HG03521 (cell line): ENCODE data around the gene SH3PXD2A.

Experiments
- ATAC-seq: cut with Tn5 transposase; IDR thresholded peaks from one replicate; pipeline ENCODE4 v1.9.1; 2021; ENCODE audit warnings: mild to moderate bottlenecking, moderate library complexity; ENCODE audit not compliant: unreplicated experiment

SH3PXD2A gene

DNA sequence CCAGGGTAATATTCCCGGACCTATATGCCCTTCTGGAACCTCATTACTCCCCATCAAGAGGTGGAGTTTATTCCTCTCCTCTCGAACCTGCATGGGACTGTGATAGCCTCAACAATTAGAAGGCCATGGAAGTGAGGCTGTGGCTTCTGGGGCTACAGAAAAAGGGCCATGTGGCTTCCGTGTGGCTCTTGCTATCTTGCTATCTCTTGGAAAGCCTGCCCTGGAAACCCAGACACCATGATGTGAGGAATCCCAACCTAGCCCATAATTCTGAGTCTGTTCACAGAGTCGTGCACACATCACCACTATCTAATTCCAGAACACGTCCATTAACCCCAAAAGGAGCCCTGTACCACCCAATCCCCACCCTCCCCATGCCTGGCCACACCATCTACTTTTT is 20.8 kb upstream of the SH3PXD2A start:
- no peak for ATAC-seq

DNA sequence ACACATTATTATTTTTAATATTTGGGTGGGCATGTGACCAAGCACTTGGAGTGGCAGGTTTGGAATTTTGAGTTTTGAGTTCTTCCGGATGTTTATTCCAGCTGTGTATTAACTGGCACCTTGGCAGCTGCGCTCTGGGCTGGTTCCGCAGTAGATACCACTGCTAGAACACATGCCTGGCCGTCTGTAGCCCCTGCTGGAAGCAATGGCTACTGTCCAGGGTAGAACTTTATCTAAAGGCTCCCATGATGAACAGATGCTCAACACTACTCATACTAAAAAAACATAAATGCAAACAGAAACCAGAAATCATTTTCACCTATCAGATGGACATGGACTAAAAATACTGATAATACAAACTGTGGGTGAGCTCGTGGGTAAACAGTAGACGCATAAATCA is 19.4 kb upstream of the SH3PXD2A start:
- ATAC-seq = no peak

DNA sequence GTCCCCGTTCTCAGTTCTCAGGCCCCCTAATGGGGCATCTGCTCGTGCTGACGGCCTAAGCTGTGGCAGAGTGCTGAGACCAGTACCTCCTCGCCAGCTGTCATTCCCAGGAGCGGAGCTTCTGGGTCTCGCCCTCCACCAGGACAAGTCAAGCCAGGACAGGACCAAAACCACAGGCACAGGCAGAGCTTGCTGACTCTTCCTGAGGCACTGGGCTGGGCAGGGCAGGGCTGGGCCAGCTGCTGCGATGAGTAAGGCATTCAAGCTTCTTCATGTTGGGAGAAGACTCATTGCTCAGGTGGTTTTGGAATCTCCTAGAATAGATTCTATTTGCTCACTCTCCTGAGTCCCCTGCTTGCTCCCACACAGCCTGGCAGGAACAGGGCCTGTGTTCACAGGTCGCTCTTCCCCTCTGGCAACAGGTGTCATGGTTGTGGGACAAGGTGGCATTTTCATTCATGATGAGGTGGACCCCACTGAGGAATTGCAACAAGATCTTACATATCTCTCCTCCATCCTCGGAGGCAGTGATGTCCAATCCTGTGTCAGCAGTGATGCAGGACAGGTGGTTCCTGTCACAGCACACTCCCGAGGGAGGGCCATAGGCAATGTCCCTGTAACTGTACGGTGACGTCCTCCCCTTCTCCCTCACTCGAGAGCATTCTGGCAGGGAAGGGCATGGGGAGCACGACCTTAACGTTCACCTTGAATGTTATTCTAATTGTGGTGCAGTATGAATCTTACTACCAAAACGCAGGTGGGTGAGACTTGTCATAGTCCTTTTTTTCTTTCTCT is 17.0 kb upstream of the SH3PXD2A start:
- ATAC-seq = no peak

DNA sequence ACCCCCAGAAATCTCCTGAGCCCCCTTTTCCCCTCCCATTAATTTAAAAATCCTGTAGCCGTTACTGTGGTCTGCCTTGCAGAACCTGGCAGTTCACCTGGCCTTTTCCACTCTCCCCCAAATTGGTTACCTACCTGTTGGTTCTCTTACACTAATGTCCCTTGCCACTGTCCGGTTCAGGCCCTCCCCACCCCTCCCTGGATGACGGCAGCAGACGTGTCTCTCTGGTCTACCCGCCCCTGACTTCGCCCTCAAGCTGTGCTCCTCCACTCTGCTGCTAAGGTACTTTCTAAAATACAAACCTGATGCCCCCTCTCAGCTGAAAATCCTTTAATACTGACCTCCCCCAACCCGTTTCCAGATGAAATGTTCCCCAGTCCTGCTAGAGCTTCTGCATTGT is 15.6 kb upstream of the SH3PXD2A start:
- no peak for ATAC-seq

DNA sequence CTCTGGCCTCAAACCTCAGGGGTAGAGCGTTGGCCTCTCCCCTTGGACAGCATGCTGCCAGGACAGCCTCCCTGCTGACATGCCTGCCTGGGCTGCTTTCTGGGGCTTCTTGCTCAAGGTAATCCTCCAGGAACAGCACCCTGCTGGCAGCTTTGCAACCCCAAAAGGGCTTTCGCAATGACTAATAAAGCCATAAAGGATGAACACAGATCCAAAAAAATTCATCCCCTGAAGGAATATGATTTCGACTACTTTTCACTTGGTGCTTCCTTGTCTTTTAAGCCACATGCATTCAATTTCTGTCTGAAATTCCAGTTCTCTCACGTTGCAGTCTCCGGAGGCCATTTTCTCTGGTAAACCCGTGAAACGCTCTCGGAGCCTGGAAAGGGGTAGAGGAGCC is 15.1 kb upstream of the SH3PXD2A start:
- no peak for ATAC-seq

DNA sequence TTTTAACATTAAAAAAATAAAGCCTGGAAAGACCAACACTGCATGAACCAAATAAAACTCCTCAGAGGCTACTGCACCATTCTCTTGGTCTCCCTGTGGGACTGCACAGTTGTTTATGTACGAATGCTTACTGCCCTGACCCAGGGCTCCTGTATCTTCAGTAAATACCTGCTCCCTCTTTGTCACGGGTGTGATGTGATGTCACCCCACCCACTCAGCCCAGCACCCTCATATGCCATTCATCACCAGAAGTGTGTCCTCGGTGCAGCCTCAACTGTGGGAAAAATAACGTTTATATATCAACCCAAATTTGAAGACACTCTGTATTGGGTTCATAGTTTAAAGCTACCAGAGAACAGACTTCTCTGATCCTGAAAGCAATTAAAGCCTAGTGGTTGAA is 14.0 kb upstream of the SH3PXD2A start:
- no peak for ATAC-seq

DNA sequence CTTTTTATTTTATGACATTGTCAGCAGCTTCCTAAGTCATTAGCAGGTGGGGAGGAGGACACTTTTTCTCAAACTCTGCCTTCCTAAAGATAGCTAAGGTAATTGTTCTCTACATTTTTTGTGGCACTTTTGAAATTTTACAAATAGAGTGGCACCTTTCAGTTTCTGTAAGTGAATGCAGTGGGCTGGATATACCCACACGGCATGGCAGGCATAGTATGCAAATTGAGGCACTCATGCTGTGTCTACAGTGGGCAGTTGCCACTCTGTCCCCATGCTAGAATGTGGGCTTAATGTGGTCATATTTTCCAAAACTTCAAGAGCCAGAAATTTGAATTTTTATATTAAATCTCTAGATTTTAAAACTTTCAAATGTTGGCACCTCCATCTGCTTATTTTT is 12.8 kb upstream of the SH3PXD2A start:
- ATAC-seq = no peak

DNA sequence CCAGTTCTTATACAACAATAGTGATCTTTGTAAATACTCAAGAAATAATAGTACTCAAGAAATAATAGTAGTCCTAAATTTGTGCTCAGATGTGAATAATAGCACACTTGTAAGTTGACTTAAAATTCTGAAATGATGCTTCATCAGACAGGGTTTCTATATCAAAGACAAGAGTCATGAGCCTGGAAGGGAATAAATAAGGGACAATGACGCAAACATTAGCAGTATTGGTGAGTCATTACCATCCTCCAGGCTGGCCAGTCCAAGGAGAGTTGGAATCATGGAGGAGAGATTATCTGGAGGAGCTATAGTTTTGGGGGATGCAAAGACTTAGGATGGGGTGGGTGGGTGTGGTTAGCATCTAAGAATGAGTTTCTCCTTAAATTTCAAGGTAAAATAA is 6.1 kb upstream of the SH3PXD2A start:
- ATAC-seq = no peak

DNA sequence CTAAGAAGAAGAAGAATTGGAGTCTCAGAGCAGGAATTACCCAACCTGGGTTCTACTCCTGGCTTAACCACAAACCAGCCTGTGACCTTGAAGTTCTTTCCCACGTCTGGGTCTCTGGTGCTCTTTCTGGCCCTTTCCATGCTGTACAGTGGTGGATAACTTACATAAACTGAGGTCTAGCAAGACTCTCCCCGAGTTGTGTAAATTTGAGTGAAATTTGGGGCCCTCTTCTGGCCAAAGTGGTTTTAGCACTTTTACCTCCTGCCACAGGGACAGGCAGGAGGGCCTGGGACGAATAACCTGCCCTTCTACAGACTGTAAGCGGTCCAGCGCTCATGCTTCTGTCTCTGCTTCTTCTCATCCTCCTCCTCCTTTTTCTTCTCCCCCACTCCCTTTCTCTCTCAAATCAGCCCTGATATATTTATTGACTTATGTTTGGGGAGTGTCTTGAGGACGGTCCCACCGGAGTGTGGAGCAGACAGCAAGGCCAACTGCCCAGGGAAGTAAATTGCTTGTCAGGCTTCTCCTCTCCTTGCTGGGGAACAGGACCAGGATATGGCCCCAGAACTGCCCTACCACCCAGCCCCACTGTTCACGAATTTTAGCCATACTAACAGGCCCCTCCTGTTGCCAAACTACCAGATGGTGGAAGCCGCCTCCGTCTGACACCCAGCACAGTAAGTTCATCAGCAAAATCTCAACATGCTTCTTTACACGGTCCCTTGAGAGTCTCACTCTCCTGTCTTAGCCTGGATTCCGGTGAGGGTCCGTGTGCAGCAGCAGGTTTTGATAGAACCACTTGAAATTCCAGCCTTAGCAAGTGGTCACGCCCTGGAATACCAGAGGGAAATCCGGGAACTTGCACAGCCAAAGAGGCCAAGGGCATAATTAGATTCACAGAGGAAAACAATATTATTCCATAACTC is 4.0 kb upstream of the SH3PXD2A start:
- ATAC-seq = peak; percentile 45

DNA sequence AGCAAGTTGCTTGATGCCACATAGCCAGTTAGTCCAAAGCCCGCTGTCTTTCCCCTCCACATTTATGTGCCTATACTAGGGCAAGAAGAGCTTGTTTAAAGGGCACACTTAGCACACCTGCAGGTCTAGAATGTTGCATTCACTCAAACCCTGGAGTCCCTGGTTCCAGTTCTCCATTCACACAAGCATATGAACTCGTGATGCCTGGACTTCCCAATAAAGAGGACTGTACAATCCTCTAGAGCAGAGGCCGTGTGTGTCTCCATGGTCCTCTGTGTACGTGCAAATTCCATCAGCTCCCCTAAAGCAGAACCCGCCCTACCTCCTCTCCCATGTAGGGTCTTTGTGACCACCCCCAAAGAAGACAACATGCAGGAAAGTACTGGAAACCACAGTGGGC is 3.0 kb upstream of the SH3PXD2A start:
- no peak for ATAC-seq

DNA sequence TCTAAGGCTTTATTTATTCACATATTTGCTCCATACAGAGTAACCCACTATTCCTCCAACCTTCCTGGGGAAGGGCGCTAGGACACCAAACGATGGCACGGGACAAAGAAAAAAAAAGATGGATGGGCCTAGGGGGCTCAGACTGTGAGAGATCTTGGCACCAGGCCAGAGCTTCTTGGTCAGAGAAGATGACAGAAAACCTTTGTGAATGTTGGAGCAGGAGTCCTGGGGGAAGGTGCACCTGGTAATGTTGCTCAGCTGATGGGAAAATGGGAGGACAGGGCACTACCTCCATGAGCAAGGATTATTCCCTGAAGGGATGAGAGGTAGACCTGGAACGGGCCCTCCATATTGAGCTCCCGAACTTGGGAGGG is 1.4 kb upstream of the SH3PXD2A start:
- ATAC-seq = no peak

DNA sequence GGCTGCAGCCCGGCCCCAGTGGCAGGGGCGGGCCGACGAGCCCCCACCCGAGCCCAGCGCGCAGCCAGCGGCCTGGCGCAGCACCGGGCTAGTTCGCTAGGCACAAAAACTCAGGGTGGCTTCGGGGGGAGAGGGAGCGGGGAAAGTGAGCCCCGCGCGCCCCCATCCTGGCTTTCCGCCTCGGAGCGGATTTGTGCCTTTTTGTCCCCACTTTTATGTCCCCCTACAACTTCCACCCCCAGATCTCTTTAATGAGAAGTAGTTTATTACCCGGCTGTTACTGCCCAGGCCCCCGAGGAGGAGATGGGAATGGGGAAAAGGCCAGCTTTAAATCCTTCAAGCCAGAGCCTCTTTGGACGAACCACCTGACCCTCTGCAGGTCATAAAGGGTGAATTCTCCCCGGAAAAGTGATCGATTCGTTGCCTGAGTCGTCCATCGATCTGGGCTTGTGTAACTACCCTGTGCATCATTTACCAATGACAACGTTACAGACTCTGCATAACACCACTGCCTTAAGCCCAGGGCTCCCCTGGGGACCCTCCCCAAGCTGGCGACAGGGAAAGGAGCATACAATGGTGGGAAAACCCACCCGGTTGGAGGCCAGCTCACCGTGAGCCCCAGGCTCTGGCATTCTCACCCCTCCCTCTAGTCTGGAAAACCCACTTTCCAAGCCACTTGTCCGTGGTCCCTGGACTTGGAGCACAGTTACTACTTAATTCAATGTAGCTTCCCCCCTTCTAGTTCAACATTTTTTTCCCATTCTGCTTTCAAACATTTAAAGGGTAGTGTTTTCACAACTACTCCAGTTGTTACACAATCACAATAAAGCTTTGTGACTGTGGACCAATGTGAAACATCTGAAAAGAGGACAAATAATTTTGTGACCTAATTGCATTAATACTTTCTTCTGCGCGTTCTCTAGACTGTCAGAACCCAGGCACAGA is 748 bp upstream of the SH3PXD2A start:
- ATAC-seq = no peak

DNA sequence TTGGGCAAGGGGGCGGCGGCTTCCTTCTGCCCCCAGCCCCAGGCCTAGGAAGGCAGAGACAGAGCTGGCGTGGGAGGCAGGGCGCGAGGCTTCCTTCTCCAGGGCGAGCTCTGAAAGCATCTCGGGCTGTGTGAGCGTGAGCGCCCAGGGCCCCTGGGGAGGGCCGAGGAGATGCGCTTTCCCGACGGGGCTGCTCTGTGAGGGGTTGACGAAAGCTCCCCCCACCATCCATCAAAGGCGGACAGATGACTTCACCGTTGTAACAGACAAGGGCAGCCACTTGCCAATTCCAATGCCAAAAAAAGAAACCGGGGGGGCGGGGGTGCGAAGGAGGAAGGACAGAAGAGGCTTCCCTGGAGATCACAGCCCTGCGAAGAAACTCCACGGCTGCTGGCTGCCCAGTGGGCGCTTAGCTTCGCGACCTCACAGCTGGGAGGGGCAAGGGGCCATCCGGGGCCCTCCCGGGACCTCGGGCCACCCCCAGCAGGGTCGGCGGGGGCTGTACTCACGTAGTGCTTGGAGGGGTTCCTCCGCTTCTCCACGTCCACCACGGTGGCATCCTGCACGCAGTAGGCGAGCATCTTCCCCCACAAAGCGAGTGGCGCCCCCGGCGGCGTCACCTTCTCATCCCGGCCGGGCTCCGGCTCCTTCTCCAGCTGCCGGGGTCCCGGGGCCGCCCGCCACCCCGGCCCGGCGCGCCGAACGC is 537 bp downstream of the SH3PXD2A start:
- no peak for ATAC-seq

DNA sequence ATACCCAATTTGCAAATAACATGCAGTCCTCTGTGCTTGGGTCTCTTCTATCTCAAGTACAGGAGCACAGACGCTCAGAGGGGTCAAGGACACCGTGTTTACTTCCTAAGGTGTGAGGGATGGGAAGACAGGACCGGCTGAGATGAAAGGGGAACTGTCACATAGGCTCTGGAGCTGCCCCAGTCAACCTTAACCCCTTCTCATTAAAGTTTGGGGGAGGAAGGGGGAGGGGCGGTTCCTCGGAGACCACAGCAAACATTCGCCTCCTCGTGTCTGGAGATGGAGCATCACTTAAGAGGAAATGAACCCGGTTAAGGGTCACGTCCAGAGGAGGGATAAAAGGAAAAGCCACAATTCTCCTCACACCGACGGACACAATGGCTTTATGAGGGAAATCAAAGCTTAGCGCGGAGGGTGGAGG is 1.1 kb downstream of the SH3PXD2A start:
- no peak for ATAC-seq

DNA sequence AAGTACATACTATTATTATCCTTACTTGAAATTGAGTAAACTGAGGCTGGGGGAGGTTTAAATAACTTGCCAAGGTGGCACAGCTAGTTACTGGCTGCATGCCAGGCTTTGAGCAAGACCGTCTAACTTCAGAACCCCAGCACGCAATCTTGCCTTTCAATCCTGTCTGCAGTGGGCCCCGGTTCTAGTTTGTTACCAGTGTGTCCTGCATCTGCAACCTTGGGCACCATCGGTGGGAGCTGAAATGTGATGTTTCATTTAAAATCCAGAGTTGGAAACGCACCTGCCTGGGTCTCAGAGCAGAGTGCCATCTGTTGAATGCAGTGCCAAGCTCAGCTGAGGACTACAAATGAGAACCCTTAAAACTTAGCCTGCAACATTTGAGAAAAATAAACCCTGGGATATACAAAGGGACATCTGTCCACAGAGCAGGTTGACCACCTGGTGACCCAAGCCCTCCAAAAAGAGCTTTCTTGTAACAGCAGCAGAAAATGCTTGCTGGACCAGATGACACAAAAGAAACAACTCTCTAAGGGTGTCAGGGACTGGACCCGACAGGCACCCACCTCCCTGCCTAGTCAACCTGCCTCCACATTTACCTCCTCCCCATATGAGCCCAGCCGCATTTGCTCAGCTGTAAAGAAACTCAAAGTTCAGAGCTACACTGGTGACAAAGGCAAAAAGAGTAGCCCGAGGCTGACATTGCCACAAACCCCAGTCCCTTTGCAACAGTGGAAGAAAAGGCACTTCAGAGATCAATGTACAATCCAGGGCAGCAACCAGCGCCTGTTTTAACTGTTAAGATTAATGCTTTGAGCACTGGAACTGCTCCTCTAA is 1.7 kb downstream of the SH3PXD2A start:
- no peak for ATAC-seq

DNA sequence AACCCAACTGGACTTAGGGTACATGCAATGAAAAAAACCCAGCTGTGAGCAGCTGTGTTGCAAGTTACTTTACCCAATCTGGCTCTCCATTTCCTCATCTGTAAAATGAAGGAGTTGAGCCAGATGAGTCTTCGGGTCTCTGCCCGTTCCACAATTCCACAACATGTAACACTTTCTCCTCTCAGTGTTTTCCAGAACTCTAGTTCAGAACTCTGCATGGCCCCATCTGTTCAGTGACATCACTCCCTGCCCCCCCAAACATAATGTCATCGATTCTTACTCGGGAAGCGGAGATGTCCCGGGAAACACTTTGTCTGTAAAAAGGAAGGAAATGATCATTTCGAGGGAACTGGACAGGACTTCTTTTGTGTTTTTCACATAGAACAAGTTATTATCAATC is 2.5 kb downstream of the SH3PXD2A start:
- ATAC-seq = no peak

DNA sequence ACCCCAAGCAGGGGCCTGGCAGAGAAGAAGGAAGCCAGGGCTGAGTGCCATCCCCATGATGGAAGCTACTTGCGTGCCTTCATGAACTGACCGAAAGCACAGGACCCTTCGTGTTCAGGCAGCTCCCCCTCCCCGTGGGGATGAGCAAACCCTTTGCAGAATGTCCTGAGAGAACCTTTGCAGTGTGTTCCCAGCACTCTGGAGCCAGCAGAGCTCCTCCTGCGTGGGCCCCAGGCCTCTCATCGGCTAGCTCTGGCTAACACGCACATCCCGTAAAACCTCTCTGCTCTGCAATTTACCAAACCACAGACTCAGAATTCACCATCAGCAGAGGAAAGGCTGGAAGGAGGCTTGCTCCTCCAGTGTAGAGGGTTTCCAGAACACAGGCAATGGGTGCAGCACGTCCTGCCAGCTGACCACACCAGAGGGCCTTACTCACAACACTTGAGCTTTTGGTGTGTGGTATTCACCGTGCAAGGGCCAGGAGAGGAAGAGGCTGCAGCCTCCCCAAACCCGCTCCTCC is 3.1 kb downstream of the SH3PXD2A start:
- no peak for ATAC-seq

DNA sequence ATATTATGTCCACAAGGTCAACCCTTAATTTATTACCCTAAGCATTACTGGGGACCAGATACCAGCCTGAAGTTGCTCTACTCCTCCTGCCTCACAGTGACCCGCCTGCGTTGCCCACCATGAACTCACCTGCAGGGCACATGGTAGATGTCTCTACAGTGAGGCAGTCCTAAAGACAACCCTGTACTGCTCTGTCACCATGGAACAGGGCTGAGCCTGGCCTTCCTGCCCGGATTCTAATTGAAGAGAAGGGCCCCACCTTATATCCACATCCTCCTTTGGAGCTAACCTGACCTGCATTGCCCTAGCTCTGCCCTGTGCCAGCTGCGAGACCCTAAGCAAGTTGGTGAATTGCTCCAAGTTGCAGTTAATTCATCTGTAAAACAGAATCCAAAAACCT is 4.1 kb downstream of the SH3PXD2A start:
- no peak for ATAC-seq

DNA sequence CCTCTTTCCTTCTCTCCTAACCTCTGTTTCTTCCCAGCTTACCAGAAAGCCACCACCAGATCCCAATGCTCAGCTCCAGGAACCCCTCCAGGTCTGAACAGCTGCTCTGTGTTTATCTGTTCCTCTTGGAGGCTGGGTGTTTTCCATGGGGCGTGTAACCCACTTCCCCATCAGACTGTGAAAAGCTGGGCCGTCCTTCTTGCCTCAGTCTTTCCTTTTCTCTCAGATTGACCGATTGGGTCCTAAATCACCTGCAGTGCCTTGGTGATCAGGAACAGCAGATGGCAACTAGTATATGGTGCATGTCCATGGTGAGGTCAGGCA is 4.8 kb downstream of the SH3PXD2A start:
- no peak for ATAC-seq
